ENCODE measurements around the gene ANKMY1. TPM values are rescaled to one million over a fixed set of nuclear protein-coding genes. Genes with fewer than 3 reads are reported as not detected.

The ANKMY1 gene
- total RNA-seq, 1 experiment from 2014 or later, result 28.3 TPM

- Histone ChIP-seq H4K20me1 (ENCODE audit: insufficient read depth) (no peaks in the 10 kb centered on the region), H3K79me2 (ENCODE audit: insufficient read depth, low read length) (no peaks in the 10 kb centered on the region), H3K27ac (ENCODE audit: low read depth, low read length) (no peak overlapping the region; the same call in 1 of the 2 replicates), H3K9me2 (ENCODE audit: insufficient read depth) (no peaks in the 10 kb centered on the region), H3K9me3 (ENCODE audit: control insufficient read depth in 1 of 2, insufficient read depth in 1 of 2, low read depth in 1 of 2, low read length in 2 of 2) (no peaks in the 10 kb centered on the region), H3K4me2 (ENCODE audit: low read length) (peak overlapping the region; percentile 46), H2AFZ (ENCODE audit: low read depth, low read length, poor library complexity, severe bottlenecking) (no peak overlapping the region), H3K9ac (ENCODE audit: low read length) (peak overlapping the region; percentile 5; the same call in 1 of the 2 replicates), H3K36me3 (ENCODE audit: control insufficient read depth in 1 of 2, insufficient read depth in 2 of 2, low read length in 2 of 2) (no peaks in the 10 kb centered on the region), H3K4me1 (ENCODE audit: control insufficient read depth in 1 of 2, insufficient read depth in 2 of 2, low read length in 2 of 2) (peaks cover 8 to 25% of the 10 kb centered on the region in 2 experiments; a peak in 3 of 4 replicates), H3K4me3 (replicated peaks in 1 of 2; ENCODE audit: low read depth in 1 of 2, low read length in 2 of 2) (peak overlapping the region in 1 of 2 experiments; percentile 4; a peak in 1 of 4 replicates), H3K27me3 (ENCODE audit: insufficient read depth, low read length) (no peaks in the 10 kb centered on the region)
- no peak for ATAC-seq
- DNase-seq (ENCODE audit: low read depth, low spot score), result no peak
- ChIA-PET RAD21 (ENCODE audit: low non-redundant PET in 1 of 2, low total read pairs in 2 of 2, uncharacterized antibody in 2 of 2, unreplicated experiment in 2 of 2) (no interaction called here), POLR2A (no interaction called here), CTCF (interaction anchor here (1.0 to 2.2 kb wide), 5 partner anchors 8 to 235 kb away, joined by 3 to 6 read pairs (median 4); partner anchors contain the start of gene CAPN10)
- TF ChIP-seq CBX3 (IDR thresholded peaks at IDR 0.05; ENCODE audit: low read depth) (no peak), ATF3 (IDR thresholded peaks at IDR 0.05) (no peak), POLR2AphosphoS5 (IDR thresholded peaks at IDR 0.05; ENCODE audit: low read depth, low read length) (0 out of 2 replicates have a peak, but pooled peaks have one; percentile 34)
- BruUV-seq (replicated peaks), result no TSS peak
- intact Hi-C loops (cut with micrococcal nuclease), result no loop called here
Measured at GRCh38 chr2:240604939-240605716, 47.3 kb upstream of the ANKMY1 start.

- Histone ChIP-seq H3K4me2 (ENCODE audit: low read length) (peak overlapping the region; percentile 46), H3K79me2 (ENCODE audit: insufficient read depth, low read length) (no peaks in the 10 kb centered on the region), H3K9ac (ENCODE audit: low read length) (no peak overlapping the region), H3K27me3 (ENCODE audit: insufficient read depth, low read length) (no peaks in the 10 kb centered on the region), H3K4me3 (replicated peaks in 1 of 2; ENCODE audit: low read depth in 1 of 2, low read length in 2 of 2) (peak overlapping the region in 1 of 2 experiments; percentile 4; a peak in 1 of 4 replicates), H2AFZ (ENCODE audit: low read depth, low read length, poor library complexity, severe bottlenecking) (no peak overlapping the region), H3K4me1 (ENCODE audit: control insufficient read depth in 1 of 2, insufficient read depth in 2 of 2, low read length in 2 of 2) (peaks cover 8 to 25% of the 10 kb centered on the region in 2 experiments; a peak in 3 of 4 replicates), H3K36me3 (ENCODE audit: control insufficient read depth in 1 of 2, insufficient read depth in 2 of 2, low read length in 2 of 2) (no peaks in the 10 kb centered on the region), H3K27ac (ENCODE audit: low read depth, low read length) (no peak overlapping the region; the same call in 1 of the 2 replicates), H3K9me2 (ENCODE audit: insufficient read depth) (no peaks in the 10 kb centered on the region), H3K9me3 (ENCODE audit: control insufficient read depth in 1 of 2, insufficient read depth in 1 of 2, low read depth in 1 of 2, low read length in 2 of 2) (no peaks in the 10 kb centered on the region), H4K20me1 (ENCODE audit: insufficient read depth) (no peaks in the 10 kb centered on the region)
- ChIA-PET RAD21 (ENCODE audit: low non-redundant PET in 1 of 2, low total read pairs in 2 of 2, uncharacterized antibody in 2 of 2, unreplicated experiment in 2 of 2) (no interaction called here), CTCF (interaction anchor here (1.0 to 2.2 kb wide), 6 partner anchors 8 to 236 kb away, joined by 3 to 6 read pairs (median 4); partner anchors contain the start of gene CAPN10), POLR2A (no interaction called here)
- BruUV-seq (replicated peaks), result no TSS peak
- ATAC-seq (peak; percentile 95), DNase-seq (ENCODE audit: low read depth, low spot score) (peak; percentile 57)
- intact Hi-C loops (cut with micrococcal nuclease), result no loop called here
- TF ChIP-seq SRF (IDR thresholded peaks at IDR 0.05; ENCODE audit: low read depth) (no peak), CEBPB (IDR thresholded peaks at IDR 0.05; ENCODE audit: low read depth) (no peak), POLR2AphosphoS5 (IDR thresholded peaks at IDR 0.05; ENCODE audit: low read depth, low read length) (peak; percentile 65), CTCF (IDR thresholded peaks at IDR 0.05 in 2 of 3, conservative IDR thresholded peaks at IDR 0.05 in 1 of 3; ENCODE audit: borderline replicate concordance in 1 of 3, insufficient read depth in 1 of 3, low read depth in 2 of 3, low read length in 2 of 3) (peak; percentile 44 to 86 (median 78); a peak in 5 of 6 replicates), EZH2 (IDR thresholded peaks at IDR 0.05) (no peak), RAD21 (IDR thresholded peaks at IDR 0.05; ENCODE audit: low read depth) (peak; percentile 42; the same call in 1 of the 2 replicates)
Measured at GRCh38 chr2:240604291-240604938, 46.6 kb upstream of the ANKMY1 start.

All from HCT116 (cell line).